GM03348 (cell line): ENCODE measurements around the gene TTLL11.

Experiments
- DNase-seq: peaks from one replicate; pipeline ENCODE4 v3.0.0; 2012; ENCODE audit warnings: low spot score

TTLL11 gene

GRCh38 chr9:121784731-121785411, 308.2 kb downstream of the TTLL11 start:
- no peak for DNase-seq

DNA sequence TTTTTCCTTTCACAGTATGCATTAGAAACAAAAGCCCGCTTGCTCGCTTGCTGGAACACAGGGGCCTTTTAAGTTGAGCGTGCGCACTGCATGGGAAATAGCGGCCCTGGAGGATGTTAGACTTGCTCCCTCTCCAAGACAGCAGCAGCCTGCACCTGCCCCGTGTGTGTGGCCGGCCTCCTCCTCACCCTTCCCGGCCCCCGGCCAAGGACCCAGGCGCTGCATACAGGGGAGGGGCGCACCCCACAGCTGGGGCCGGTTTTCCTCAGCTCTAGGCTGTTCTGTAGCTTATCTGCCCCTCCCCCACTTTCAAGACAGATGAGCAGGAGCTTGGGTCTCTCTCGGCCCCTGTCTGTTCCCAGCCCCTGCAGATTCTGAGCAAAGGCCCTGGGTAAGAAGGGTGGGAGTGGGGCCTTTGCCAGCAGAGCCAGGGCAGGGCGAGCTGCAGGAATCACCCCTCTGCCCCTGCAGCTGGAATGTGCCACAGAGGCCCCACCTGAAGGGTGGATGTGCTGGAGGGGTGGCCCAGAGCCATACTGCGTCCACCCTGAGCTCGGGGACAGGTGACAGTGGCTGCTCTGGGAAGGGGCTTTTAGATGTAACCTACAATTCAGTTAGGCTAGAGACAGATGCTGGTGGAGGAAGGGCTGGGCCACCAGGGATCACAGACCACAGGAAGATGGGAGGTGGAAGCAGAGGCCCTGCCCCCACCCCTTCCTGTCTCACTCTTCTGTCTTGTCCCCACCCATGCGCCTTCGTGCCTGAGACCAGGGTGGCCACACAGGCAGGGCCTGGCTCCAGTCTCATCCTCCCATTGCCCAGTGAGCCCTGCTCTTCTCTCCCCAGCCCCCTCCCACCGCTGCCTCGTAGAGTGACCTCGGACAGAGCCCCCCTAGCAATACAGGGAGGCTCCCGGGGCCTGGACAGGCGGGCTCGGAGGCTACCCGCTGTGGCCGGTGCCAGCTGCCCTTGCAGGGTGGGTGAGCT, 309.3 kb downstream of the TTLL11 start:
- no peak for DNase-seq

- no peak for DNase-seq
Measured at GRCh38 chr9:121783111-121783510, 310.0 kb downstream of the TTLL11 start.

DNA sequence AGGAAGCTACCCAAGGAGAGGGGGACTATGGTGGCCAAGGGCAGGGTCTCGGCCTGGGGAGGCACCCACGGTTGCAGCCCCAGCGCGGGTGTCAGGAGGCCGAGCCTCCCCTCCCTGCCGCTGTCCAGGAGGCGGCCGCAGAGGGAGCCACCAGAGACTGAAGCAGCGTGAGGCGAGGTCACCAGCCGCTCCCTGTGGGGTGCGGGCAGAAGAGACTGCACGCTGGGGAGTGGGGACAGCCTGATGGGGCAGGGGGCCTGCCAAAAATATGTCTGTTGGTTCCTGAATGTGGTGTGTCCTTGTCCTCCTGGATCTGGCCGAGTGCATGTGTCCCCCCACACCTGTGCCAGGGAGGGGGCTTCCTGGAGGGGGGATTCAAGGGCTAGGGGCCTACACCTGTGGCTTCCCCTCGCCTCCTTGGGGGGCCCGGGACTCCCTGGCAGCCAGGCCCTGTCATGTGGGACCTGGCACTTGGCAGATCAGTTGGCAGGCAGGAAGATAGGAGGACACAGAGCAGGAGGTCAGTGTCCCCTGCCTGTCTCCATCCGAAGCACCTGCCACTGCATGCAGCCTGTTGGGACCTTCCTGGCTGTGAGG, 310.5 kb downstream of the TTLL11 start:
- DNase-seq, result no peak

DNA sequence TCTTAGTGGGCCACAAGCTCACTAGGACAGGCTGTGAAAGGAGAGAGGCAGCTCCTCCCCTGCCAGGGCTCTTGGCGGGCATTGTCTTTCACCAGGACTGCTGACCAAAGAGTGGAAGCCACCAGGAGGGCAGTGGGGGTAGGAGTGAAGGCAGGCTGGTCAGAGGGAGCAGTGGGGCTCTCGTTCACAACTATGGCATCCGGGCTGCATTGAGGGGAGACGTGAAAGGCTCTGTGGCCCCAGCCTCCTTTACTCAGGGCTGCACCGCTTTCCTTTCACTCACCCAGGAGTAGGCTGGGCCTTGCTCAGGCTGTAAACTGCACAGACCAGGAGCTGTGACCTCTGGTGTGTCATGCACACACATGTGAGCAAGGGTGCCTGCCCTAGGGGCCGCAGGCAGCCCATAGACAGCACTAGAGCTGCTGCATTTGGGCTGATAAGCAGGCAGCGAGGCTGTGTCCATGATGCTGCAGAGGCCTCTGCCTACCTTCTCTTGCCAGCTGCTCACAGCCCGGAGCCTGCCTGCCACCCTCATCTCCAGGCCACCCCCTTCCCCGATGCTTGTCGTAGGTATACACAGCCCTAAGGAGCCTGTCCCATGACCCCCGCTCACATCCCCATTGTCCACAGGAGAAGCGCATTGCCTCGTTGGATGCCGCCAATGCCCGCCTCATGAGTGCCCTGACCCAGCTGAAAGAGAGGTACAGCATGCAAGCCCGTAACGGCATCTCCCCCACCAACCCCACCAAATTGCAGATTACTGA, 311.2 kb downstream of the TTLL11 start:
- DNase-seq, result no peak

DNA sequence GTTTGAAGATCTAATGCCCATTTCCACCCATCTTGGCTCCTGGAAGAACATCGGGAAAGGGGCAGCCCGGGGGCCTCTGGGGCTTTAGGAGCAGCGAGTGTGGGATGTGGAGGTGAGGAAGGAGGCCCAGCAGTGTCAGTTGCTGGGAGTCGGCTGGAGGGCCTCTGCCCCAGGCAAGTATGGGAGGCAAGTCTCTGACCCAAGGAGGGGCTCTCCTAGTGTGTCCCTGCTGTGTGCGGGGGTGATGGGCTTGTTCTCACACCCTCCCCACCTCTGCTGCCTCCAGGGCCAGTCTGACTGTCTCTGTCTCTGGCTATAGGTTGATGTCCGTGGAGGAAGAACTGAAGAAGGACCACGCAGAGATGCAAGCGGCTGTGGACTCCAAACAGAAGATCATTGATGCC, 312.0 kb downstream of the TTLL11 start:
- DNase-seq, result no peak

DNA sequence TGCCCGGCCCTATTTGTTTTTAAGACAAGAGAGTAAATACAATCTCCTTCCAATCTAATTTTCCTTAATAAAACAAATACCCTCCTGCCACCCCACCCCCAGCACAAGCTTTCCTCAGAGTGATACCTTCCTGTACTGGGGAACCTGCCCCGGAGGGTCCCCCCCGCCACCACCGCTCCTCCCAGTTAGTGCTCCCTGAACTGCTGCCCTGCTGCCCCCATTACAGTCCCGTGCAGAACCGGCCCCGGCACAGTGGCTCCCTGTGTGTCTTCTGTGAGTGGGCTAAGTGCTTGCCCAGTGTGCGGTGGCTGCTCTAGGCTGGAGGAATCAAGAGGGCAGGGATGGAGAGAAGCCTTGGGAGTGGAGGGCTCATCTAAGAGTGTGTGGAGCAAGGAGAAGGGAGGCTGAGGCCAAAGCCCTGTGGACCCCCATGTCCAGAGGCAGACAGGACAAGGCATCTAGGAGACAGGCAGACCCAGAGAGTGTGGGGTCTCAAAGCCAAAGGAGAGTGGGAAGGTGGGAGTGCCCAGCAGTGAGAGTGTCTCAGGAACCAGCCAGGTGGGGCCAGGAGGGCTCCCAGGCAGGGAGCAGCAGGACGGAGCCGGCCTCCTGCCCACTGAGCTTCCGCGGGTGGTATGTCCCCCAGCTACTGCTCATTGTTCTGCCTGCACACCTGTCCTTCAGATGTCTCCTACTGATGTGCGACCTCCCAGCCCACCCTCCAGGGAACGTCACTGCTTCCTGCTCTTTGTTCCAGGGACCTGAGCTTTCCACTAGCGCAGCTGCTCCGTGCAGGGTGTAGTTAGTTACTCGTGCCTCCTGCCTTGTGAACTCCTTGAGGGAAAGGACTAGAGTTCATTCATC, 312.7 kb downstream of the TTLL11 start:
- no peak for DNase-seq

DNA sequence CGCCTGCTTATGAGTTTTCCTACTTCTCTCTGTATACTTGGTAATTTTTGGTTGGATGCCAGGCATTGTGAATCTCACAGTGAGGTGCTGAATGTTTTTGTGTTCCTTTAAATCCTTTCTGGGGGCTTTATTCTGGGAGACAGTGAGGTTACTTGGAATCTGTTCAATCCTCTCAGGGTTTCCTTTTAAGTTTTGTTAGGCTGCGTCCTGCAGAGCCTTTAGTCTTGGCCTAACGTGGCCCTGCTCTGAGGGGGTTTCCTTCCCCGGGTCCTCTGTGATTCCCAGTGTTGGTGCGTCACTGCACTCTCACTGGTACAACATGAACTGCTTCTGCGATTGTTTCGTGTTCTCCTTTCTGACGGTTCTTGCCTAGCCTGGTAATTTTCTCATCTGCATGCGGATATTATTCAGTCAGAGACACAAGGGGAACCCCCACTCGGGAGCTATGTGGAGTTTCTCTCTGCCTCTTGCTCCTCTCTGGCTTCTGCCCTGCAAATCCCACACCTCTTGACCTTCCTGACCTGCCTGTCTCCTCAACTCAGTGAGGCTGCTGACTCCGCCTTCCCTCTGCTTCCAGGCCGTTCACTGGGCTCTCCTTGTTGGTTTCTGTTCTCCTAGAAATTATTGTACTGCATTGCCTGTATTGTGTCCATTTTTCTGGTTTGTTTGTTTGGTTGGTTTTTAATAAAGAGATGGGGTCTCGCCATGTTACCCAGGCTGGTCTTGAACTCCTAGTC, 313.6 kb downstream of the TTLL11 start:
- DNase-seq, result no peak

GRCh38 chr9:121778252-121779225, 314.6 kb downstream of the TTLL11 start:
- DNase-seq, result no peak

DNA sequence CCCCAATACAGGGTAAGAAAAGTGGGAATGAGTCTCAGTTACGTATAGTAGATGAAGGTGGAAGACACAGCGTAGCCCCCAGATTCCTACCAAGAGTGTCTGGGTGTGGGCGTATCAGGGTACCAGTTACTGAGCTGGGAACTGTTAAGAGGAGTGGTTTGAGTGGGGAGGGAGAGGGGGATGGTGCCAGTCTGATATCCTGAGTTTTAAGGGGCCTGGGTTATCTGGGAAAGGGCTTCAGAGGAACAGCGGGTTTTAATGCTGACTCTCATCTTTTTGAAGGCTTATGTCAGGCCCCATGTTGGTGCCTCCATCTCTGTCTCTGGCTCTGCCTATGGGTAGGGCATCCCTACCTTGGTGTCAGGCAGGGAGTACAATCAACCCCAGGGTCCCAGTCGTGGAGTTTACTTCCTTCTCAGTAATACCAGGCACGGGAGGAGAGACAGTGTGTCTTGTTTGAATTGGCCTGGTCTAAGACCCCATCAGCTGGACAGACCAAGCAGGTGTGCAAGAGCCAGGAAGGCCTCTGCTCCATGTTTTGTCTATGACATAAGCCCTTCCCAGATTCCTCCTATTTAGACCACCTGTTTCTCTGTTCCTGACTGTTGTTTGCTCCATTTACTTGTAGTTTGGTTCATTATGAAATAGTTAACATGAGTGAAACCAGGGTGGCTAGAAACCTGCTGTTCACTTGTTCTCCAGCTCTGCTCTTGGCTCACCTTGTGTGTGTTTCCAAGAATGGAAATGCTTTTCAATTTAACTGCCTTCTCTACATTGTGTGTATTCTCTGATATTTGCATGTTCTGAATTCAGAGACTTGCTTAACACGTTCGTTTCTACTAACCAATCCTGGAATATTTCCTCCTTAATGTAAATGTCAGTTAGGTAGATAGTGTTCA, 316.1 kb downstream of the TTLL11 start:
- no peak for DNase-seq

- no peak for DNase-seq
Measured at GRCh38 chr9:121776001-121776738, 316.9 kb downstream of the TTLL11 start.

- DNase-seq, result no peak
Measured at GRCh38 chr9:121774715-121775613, 318.1 kb downstream of the TTLL11 start.

- DNase-seq, result no peak
Measured at GRCh38 chr9:121773954-121774714, 319.0 kb downstream of the TTLL11 start.

- DNase-seq, result no peak
Measured at GRCh38 chr9:121773286-121773953, 319.7 kb downstream of the TTLL11 start.
